GM23338 (cell line): ENCODE measurements around the gene LNX1. TPM values are rescaled to one million over a fixed set of nuclear protein-coding genes. Genes with fewer than 3 reads are reported as not detected.

Experiments
- ATAC-seq: fragments of 200-7000 bp; cut with Tn5 transposase; 3 replicates; pipeline ENCODE4 v1.9.1; 2020
- DNase-seq: peaks from one replicate; pipeline ENCODE4 v3.0.0-alpha.2; 2015; ENCODE audit warnings: low spot score
- H2AFZ ChIP-seq: fragments of 200-600 bp; sonication (generic); 2 replicates; pipeline ENCODE4 v1.8.0; 2016; ENCODE audit warnings: antibody characterized with exemption, mild to moderate bottlenecking, moderate library complexity
- H3F3A ChIP-seq: fragments of 200-600 bp; sonication (generic); replicated peaks from 2 replicates; pipeline ENCODE4 v1.8.0; 2017; ENCODE audit warnings: antibody characterized with exemption, mixed run types, low read depth
- H3K27ac ChIP-seq: fragments of 200-600 bp; sonication (generic); 2 replicates; pipeline ENCODE4 v1.6.1; 2016; ENCODE audit warnings: low read depth
- H3K27me3 ChIP-seq: fragments of 200-600 bp; sonication (generic); 2 replicates; pipeline ENCODE4 v1.8.0; 2016; ENCODE audit warnings: mild to moderate bottlenecking, mixed run types, moderate library complexity; ENCODE audit not compliant: insufficient read depth
- H3K36me3 ChIP-seq: fragments of 200-600 bp; sonication (generic); 2 replicates; pipeline ENCODE4 v1.8.0; 2016; ENCODE audit warnings: mild to moderate bottlenecking; ENCODE audit not compliant: insufficient read depth
- H3K4me1 ChIP-seq: fragments of 200-600 bp; sonication (generic); 2 replicates; pipeline ENCODE4 v1.8.0; 2016; ENCODE audit warnings: mild to moderate bottlenecking, moderate library complexity; ENCODE audit not compliant: insufficient read depth
- H3K4me2 ChIP-seq: fragments of 200-600 bp; sonication (generic); 2 replicates; pipeline ENCODE4 v1.7.1; 2017; ENCODE audit warnings: mixed run types
- H3K4me3 ChIP-seq: fragments of 200-600 bp; sonication (generic); 2 replicates; pipeline ENCODE4 v1.6.1; 2016; ENCODE audit warnings: mixed run types
- H3K79me2 ChIP-seq: fragments of 200-600 bp; sonication (generic); replicated peaks from 2 replicates; pipeline ENCODE4 v1.8.0; 2017; ENCODE audit warnings: mild to moderate bottlenecking; ENCODE audit not compliant: insufficient read depth
- H3K9me2 ChIP-seq: fragments of 200-600 bp; sonication (generic); 2 replicates; pipeline ENCODE4 v1.8.0; 2017; ENCODE audit not compliant: insufficient read depth
- H4K20me1 ChIP-seq: fragments of 200-600 bp; sonication (generic); replicated peaks from 2 replicates; pipeline ENCODE4 v1.8.0; 2017; ENCODE audit warnings: mild to moderate bottlenecking; ENCODE audit not compliant: insufficient read depth
- H3K27ac Mint-ChIP-seq: 2 replicates; pipeline ENCODE4 v1.8.0; 2020; ENCODE audit warnings: inconsistent platforms, mild to moderate bottlenecking, moderate library complexity, mixed read lengths
- H3K27me3 Mint-ChIP-seq: 3 replicates; pipeline ENCODE4 v1.8.0; 2022; ENCODE audit warnings: low read depth, mild to moderate bottlenecking, moderate library complexity, mixed read lengths, inconsistent platforms; ENCODE audit not compliant: insufficient read depth, poor library complexity
- H3K36me3 Mint-ChIP-seq: 3 replicates; pipeline ENCODE4 v1.8.0; 2021; ENCODE audit warnings: low read depth, mild to moderate bottlenecking, inconsistent platforms, moderate library complexity, mixed read lengths
- H3K4me1 Mint-ChIP-seq: 3 replicates; pipeline ENCODE4 v1.8.0; 2020; ENCODE audit warnings: mild to moderate bottlenecking, inconsistent platforms, mixed read lengths
- H3K4me3 Mint-ChIP-seq: 3 replicates; pipeline ENCODE4 v1.8.0; 2021; ENCODE audit warnings: moderate library complexity, mild to moderate bottlenecking, inconsistent platforms, mixed read lengths
- H3K9me3 Mint-ChIP-seq: 3 replicates; pipeline ENCODE4 v1.8.0; 2020; ENCODE audit warnings: moderate library complexity, mild to moderate bottlenecking, inconsistent platforms, mixed read lengths
- CTCF ChIP-seq, 2 experiments: fragments of 200-600 bp in 1 of 2; sonication (generic) in 1 of 2; conservative IDR thresholded peaks; 2 replicates each; pipeline versions ENCODE4 v1.5.1 to v1.6.1; 2016 to 2017; ENCODE audit warnings: antibody characterized with exemption in 2 of 2, low read depth in 2 of 2, mild to moderate bottlenecking in 2 of 2, moderate library complexity in 1 of 2
- ETS1 ChIP-seq: IDR thresholded peaks from 2 replicates; pipeline ENCODE4 v1.6.1; 2016; ENCODE audit warnings: antibody characterized with exemption
- EZH2 ChIP-seq: fragments of 200-600 bp; sonication (generic); IDR thresholded peaks from one replicate; pipeline ENCODE4 v1.8.0; 2017; ENCODE audit warnings: antibody characterized with exemption, mild to moderate bottlenecking, low read depth; ENCODE audit not compliant: unreplicated experiment
- EZH2phosphoT487 ChIP-seq: fragments of 200-600 bp; sonication (generic); IDR thresholded peaks from one replicate; pipeline ENCODE4 v1.8.1; 2018; ENCODE audit warnings: antibody characterized with exemption; ENCODE audit not compliant: unreplicated experiment
- NANOG ChIP-seq: IDR thresholded peaks from 2 replicates; pipeline ENCODE4 v1.6.1; 2016; ENCODE audit warnings: antibody characterized with exemption, borderline replicate concordance
- REST ChIP-seq: IDR thresholded peaks from one replicate; pipeline ENCODE4 v1.6.1; 2018; ENCODE audit warnings: antibody characterized with exemption; ENCODE audit not compliant: unreplicated experiment
- STAT1 ChIP-seq: IDR thresholded peaks from one replicate; pipeline ENCODE4 v1.6.1; 2016; ENCODE audit warnings: antibody characterized with exemption; ENCODE audit not compliant: unreplicated experiment
- ZNF114 ChIP-seq: fragments of 250-450 bp; sonication (Bioruptor Pico); IDR thresholded peaks from 2 replicates; pipeline ENCODE4 v1.5.0; 2020; ENCODE audit warnings: mild to moderate bottlenecking, moderate library complexity
- ZNF331 ChIP-seq: fragments of 250-450 bp; sonication (Bioruptor Pico); IDR thresholded peaks from 2 replicates; pipeline ENCODE4 v1.5.0; 2020; ENCODE audit warnings: low read depth, mild to moderate bottlenecking, moderate library complexity
- ZNF462 ChIP-seq: fragments of 250-450 bp; sonication (Bioruptor Pico); IDR thresholded peaks from 2 replicates; pipeline ENCODE4 v1.5.0; 2020; ENCODE audit warnings: mild to moderate bottlenecking, moderate library complexity
- polyA plus RNA-seq: library from polyadenylated mRNA; unstranded; fragments of >200 nt; fragmentation: Nextera tagmentation; extraction: Ambion mirVana; gene quantifications from 2 replicates; pipeline ENCODE4 v1.2.1, GENCODE V29; 2016
- total RNA-seq: library from RNA; depleted of rRNA; stranded (reverse); fragments of >200 nt; shearing (Covaris generic); gene quantifications from 2 replicates; pipeline ENCODE4 v1.2.3, GENCODE V29; 2014

LNX1 gene
- total and polyA plus RNA-seq, 2 experiments from 2014 or later = 5.4 to 6.4 TPM

GRCh38 chr4:53502094-53502493 lies 89.2 kb downstream of the LNX1 start:
- Histone ChIP-seq H3K4me2 (no peak overlapping the region), H4K20me1 (no peaks in the 10 kb centered on the region)

More at GRCh38 chr4:53502094-53502493, 89.2 kb downstream of the LNX1 start:
- no peaks in the 10 kb centered on the region for H3K9me2 ChIP-seq
- H3F3A ChIP-seq = no peaks in the 10 kb centered on the region
- H3K4me3 ChIP-seq = no peak overlapping the region
- Mint-ChIP-seq H3K27ac (no peak overlapping the region), H3K4me1 (peaks cover 10% of the 10 kb centered on the region), H3K9me3 (no peaks in the 10 kb centered on the region), H3K4me3 (no peak overlapping the region), H3K27me3 (no peaks in the 10 kb centered on the region), H3K36me3 (no peaks in the 10 kb centered on the region)
- no peaks in the 10 kb centered on the region for H3K27me3 ChIP-seq
- no peak overlapping the region for H2AFZ ChIP-seq
- no peak for DNase-seq
- H3K79me2 ChIP-seq = no peaks in the 10 kb centered on the region
- H3K4me1 ChIP-seq = peaks cover 7% of the 10 kb centered on the region
- no peaks in the 10 kb centered on the region for H3K36me3 ChIP-seq
- TF ChIP-seq NANOG (no peak), REST (no peak), STAT1 (no peak), ZNF114 (CRISPR knock-in tag) (no peak), CTCF (conservative IDR thresholded peaks at IDR 0.05; ENCODE audit: low read depth in 2 of 2) (no peak), EZH2phosphoT487 (no peak), ZNF462 (CRISPR knock-in tag) (no peak), ETS1 (no peak), EZH2 (no peak), ZNF331 (no peak)
- no peak overlapping the region for H3K27ac ChIP-seq
- no peak for ATAC-seq
